Stimulated activated CD4-positive, alpha-beta T cell treated with anti-CD3 and anti-CD28 coated beads, Interleukin-4, amount 100 ng/mL, for 48 hours (primary cell): ENCODE results near the gene GJA8.
"Not testable (repeated sequence)": the region's sequence is repeated elsewhere in the genome, so short reads cannot be mapped to it uniquely, and the experiment has no call there.

ENCODE experiments used
- DNase-seq, 2 donors: peaks; one replicate each; pipeline ENCODE4 v3.0.0-alpha.2; 2020; ENCODE audit warnings: low read depth in 2 of 2

GJA8 gene

GRCh38 chr1:147902253-147902845 lies at the start of gene GJA8:
GJA8 (plus strand) TSS chr1:147902795; CDS start chr1:147907956, 5,161 bp downstream.
- no peak for DNase-seq

GRCh38 chr1:147853391-147853790 lies 49.2 kb upstream of the GJA8 start:
- DNase-seq, result no peak

- DNase-seq, result not testable (repeated sequence)
Measured at GRCh38 chr1:147854989-147855388, 47.6 kb upstream of the GJA8 start.

- not testable (repeated sequence) for DNase-seq
Measured at GRCh38 chr1:147855996-147856395, 46.6 kb upstream of the GJA8 start.

GRCh38 chr1:147867204-147867603 lies 35.4 kb upstream of the GJA8 start:
- DNase-seq, result not testable (repeated sequence)

- no peak for DNase-seq
Measured at GRCh38 chr1:147878022-147878421, 24.6 kb upstream of the GJA8 start.

GRCh38 chr1:147879911-147880310 lies 22.7 kb upstream of the GJA8 start:
- DNase-seq, result no peak

GRCh38 chr1:147882535-147882934 lies 20.1 kb upstream of the GJA8 start:
- no peak for DNase-seq

GRCh38 chr1:147890177-147890790 lies 12.3 kb upstream of the GJA8 start:
- peak; percentile 59 to 62 for DNase-seq

- no peak for DNase-seq
Measured at GRCh38 chr1:147891088-147891487, 11.5 kb upstream of the GJA8 start.

- peak in 1 of 2 donors; percentile 8 for DNase-seq
Measured at GRCh38 chr1:147892216-147892615, 10.4 kb upstream of the GJA8 start.

GRCh38 chr1:147892731-147893214 lies 9.8 kb upstream of the GJA8 start:
- no peak for DNase-seq

- no peak for DNase-seq
Measured at GRCh38 chr1:147895123-147895522, 7.5 kb upstream of the GJA8 start.

GRCh38 chr1:147897029-147897752 lies 5.4 kb upstream of the GJA8 start:
- no peak for DNase-seq

- no peak for DNase-seq
Measured at GRCh38 chr1:147897789-147898188, 4.8 kb upstream of the GJA8 start.

- DNase-seq, result no peak
Measured at GRCh38 chr1:147904726-147905125, 2.1 kb downstream of the GJA8 start.

GRCh38 chr1:147907786-147908509 lies 5.4 kb downstream of the GJA8 start:
- no peak for DNase-seq

GRCh38 chr1:147912553-147912952 lies 10.0 kb downstream of the GJA8 start:
- no peak for DNase-seq

- no peak for DNase-seq
Measured at GRCh38 chr1:147913362-147913942, 10.9 kb downstream of the GJA8 start.

- no peak for DNase-seq
Measured at GRCh38 chr1:147919896-147920295, 17.3 kb downstream of the GJA8 start.

GRCh38 chr1:147924813-147925212 lies 22.2 kb downstream of the GJA8 start:
- DNase-seq, result no peak

GRCh38 chr1:147927215-147927614 lies 24.6 kb downstream of the GJA8 start:
- not testable (repeated sequence) for DNase-seq
